Measurements from ENCODE around the gene MAST1.
"Not testable (repeated sequence)": the region's sequence is repeated elsewhere in the genome, so short reads cannot be mapped to it uniquely, and the experiment has no call there.

MAST1 gene

GRCh38 chr19:12872255-12872654 lies 33.9 kb downstream of the MAST1 start:
- ATAC-seq, result no peak
- DNase-seq, result no peak

GRCh38 chr19:12872941-12873890 lies 34.9 kb downstream of the MAST1 start:
- DNase-seq (peak; percentile 60), ATAC-seq (peak; percentile 28)

DNA sequence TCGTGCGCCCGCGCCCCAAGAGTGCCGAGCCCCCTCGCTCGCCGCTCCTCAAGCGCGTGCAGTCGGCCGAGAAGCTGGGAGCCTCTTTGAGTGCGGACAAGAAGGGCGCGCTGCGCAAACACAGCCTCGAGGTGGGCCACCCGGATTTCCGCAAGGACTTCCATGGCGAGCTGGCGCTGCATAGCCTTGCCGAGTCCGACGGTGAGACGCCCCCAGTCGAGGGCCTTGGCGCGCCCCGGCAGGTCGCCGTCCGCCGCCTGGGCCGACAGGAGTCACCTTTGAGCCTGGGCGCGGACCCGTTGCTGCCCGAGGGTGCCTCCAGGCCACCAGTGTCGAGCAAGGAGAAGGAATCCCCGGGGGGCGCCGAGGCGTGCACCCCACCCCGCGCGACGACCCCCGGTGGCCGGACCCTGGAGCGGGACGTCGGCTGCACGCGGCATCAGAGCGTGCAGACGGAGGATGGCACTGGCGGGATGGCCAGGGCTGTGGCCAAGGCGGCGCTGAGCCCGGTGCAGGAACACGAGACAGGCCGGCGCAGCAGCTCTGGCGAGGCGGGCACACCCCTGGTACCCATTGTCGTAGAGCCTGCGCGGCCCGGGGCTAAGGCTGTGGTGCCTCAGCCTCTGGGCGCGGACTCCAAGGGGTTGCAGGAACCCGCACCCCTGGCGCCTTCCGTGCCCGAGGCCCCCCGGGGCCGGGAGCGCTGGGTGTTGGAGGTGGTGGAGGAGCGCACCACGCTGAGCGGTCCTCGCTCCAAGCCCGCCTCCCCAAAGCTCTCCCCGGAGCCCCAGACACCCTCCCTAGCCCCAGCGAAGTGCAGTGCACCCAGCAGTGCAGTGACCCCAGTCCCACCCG lies 35.8 kb downstream of the MAST1 start:
- no peak for ATAC-seq
- DNase-seq, result no peak

DNA sequence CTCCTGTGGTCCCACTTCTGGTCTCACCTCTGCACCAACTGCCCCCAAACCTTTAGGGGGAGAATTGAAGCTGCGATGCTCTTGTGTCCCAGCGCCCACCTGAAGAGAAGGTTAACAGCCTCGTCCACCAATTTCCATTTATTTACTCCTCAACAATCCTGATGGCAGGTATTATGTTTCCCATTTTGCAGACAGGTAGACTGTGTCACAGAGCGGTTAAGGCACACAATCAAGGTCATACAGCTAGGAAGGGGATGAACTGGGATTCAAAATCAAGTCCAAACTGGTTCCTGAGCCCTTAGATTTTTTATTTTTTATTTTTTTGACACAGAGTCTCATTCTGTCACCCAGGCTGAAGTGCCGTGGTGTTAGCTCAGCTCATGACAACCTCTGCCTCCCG lies 36.8 kb downstream of the MAST1 start:
- ATAC-seq (no peak), DNase-seq (no peak)

- peak; percentile 33 for DNase-seq
- no peak for ATAC-seq
Measured at GRCh38 chr19:12880551-12881171, 42.3 kb downstream of the MAST1 start.

GRCh38 chr19:12881172-12881808 lies 43.0 kb downstream of the MAST1 start, which contains the start of gene DNASE2:
Gene DNASE2 (minus strand): TSS chr19:12881449. CDS start chr19:12881375, 74 bp downstream.
- DNase-seq (peak; percentile 96), ATAC-seq (peak; percentile 77)

- ATAC-seq (no peak), DNase-seq (no peak)
Measured at GRCh38 chr19:12882589-12882988, 44.3 kb downstream of the MAST1 start.

GRCh38 chr19:12884202-12884601 lies 45.9 kb downstream of the MAST1 start:
- DNase-seq (no peak), ATAC-seq (no peak)

- DNase-seq (no peak), ATAC-seq (no peak)
Measured at GRCh38 chr19:12884627-12884925, 46.3 kb downstream of the MAST1 start.

DNA sequence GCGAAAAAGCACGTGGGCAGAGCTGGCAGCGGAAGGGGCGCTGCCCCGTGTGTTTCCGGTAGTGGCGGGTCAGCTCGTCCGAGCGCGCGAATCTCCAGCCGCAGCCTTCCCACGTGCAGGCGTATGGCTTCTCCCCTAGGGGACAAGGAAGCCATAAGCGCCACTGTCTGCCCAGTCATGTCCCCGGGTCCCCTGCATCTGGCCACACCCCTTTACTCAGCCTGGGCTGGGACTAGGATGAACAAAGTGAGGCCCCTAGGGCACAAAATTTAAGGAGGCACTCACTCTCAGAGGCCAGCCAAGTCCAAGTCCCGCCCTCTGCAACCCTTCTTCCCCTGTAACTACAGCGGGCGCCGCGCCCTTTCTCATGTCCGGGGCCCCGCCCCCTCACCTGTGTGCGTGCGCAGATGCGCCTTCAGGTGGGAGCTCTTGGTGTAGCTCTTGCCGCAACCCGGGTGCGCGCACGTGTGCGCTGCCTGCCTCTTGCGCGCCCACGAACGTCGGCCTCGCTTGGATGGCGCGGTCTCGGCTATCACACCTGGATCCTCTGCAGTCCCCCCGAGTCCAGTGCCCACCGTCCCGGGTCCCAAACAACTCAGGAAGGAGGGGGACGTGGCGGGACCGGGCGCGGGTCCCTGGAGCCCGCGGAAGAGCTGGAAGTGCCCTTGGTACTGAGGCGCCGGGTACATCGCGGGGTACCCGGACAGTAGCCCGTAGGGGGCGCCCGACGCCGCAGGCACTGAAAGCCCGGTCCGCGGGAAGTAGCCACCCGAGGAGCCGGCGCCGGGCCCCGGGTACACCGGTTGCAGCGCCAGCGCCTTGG lies 46.8 kb downstream of the MAST1 start:
- DNase-seq (peak; percentile 91), ATAC-seq (peak; percentile 70)

DNA sequence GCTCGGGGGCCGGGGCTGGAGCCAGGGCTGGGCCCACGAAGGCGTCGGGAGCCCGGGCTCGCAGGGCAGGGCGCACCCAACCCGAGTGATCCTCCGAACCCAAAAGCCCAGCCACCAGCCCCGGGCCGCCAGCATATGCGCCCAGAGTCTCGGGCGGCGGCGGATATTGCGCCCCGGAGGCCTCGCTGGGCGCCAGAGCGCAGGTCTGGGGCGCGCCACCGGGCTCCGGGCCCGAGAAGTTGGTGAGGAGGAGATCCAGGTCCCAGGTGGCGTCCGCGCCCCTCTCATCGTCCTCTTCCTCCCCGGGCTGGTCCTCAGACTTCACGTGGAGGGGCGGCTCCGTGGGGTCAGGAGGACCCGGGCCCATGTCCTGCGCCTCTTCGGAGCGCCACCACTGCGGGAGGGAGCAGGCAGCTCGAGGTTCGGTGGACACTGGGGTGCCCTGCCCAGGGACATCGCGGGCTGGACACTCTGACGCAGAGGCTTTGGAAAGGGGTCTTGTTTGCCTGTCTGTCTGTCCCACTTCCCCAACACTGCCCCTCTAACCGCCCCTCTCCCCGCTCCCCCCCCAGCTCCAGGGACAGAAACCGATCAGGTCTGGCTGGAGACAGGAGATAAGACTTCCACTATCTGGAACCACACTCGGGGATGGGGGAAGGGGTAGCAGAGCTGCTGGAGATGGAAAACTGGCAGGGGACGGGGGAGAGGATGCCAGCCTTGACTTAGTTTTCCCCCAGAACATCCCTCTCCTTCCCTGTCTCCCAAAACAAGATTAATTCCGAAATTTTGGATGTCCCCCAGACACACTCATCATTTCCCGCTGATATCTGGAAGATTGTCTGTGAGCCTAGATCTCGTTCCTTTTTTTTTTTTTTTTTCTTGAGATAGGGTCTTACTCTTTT lies 47.7 kb downstream of the MAST1 start:
- ATAC-seq (peak; percentile 8), DNase-seq (no peak)

GRCh38 chr19:12886651-12886968 lies 48.3 kb downstream of the MAST1 start:
- no peak for ATAC-seq
- no peak for DNase-seq

- no peak for ATAC-seq
Measured at GRCh38 chr19:12886969-12887747, 48.8 kb downstream of the MAST1 start, which contains the start of gene KLF1. Gene KLF1 (minus strand): TSS chr19:12887201. CDS start chr19:12887140, 61 bp downstream.

GRCh38 chr19:12888006-12888603 lies 49.8 kb downstream of the MAST1 start:
- no peak for ATAC-seq

More at GRCh38 chr19:12886969-12887747, 48.8 kb downstream of the MAST1 start, which contains the start of gene KLF1:
- DNase-seq, result no peak

DNA sequence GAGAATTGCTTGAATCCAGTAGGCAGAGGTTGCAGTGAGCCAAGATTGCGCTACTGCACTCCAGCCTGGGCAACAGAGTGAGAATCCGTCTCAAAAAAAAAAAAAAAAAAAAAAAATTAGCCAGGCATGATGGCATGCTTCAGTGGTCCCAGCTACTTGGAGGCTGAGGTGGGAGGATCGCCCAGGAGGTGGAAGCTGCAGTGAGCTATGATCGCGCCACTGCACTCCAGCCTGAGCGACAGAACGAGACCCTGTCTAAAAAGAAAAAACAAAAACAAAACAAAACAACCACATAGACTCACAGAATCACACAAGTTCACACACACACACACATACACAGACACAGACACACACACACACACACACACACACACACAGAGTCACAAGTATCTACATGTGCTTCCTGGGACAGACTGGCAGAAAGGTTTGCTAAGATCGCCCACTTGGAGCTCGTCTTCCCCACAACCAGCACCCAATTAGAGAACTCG lies 52.0 kb downstream of the MAST1 start:
- not testable (repeated sequence) for ATAC-seq, DNase-seq

More at GRCh38 chr19:12888006-12888603, 49.8 kb downstream of the MAST1 start:
- DNase-seq, result no peak

- peak; percentile 98 for ATAC-seq
- DNase-seq, result peak; percentile 94
Measured at GRCh38 chr19:12890787-12891552, 52.7 kb downstream of the MAST1 start, which contains the start of gene GCDH. Gene GCDH (plus strand): TSS chr19:12891160. CDS start chr19:12891305, 145 bp downstream.

- ATAC-seq (no peak), DNase-seq (peak; percentile 24)
Measured at GRCh38 chr19:12891553-12892021, 53.3 kb downstream of the MAST1 start.

All from stimulated activated naive CD8-positive, alpha-beta T cell treated with anti-CD3 and anti-CD28 coated beads, Interleukin-15, Interleukin-2, amounts not matched to agents 100 U/mL and 50 U/mL, for 24 hours (primary cell).